K562 (cell line): ENCODE results near the gene LMF2.

Source experiments
- CTCF ChIP-seq, 3 experiments: IDR thresholded peaks in 2 of 3; conservative IDR thresholded peaks in 1 of 3; 2 replicates each; pipeline ENCODE4 v1.5.1; 2011 to 2012; ENCODE audit warnings: low read length in 3 of 3, mild to moderate bottlenecking in 3 of 3, control low read depth in 2 of 3, improper control_type of control experiment in 1 of 3, inconsistent platforms in 1 of 3, low read depth in 1 of 3, mixed read lengths in 1 of 3, moderate library complexity in 1 of 3; ENCODE audit not compliant: insufficient read depth in 2 of 3
- EP300 ChIP-seq: IDR thresholded peaks from 2 replicates; pipeline ENCODE4 v1.6.1; 2012; ENCODE audit warnings: low read length, improper control_type of control experiment
- FOXA1 ChIP-seq: fragments of 450-650 bp; IDR thresholded peaks from 2 replicates; pipeline ENCODE4 v1.6.1; 2016; ENCODE audit warnings: mild to moderate bottlenecking, borderline replicate concordance
- TAF1 ChIP-seq: IDR thresholded peaks from 2 replicates; pipeline ENCODE4 v1.6.1; 2011; ENCODE audit warnings: mild to moderate bottlenecking, low read length, moderate library complexity; ENCODE audit not compliant: insufficient read depth, control insufficient read depth, severe bottlenecking; ENCODE audit errors: extremely low read depth
- TF ChIP-seq, protein P1 (sequence below): fragments of 450-650 bp; IDR thresholded peaks from 2 replicates; pipeline ENCODE4 v1.6.1; 2016; ENCODE audit warnings: mild to moderate bottlenecking, moderate library complexity

DNA sequence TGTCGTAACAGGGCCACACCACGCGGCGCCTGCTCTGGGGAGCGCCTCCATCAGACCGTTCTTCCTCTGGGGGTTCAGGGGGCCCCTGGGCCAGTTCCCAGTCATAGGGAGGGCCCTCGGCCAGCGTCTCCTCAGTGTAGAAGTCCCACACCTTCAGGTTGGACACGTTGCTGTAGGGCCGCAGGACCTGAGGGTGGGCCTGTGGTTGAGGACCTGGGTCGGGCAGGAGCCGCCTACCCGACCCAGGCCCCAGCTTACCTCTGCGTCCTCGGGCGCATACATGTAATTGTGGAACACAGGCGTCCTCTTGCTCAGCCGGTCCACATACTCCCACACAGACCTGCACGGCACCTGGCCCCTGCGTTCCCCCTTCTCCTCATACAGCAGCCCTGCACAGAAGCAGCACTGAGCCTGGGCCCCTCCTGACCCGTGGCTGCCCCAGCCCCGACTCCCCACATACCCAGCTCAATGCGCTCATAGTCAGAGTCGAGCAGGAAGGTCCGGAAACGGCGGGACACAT is 52.9 kb downstream of the LMF2 start:
- TF ChIP-seq CTCF (IDR thresholded peaks at IDR 0.05 in 2 of 3, conservative IDR thresholded peaks at IDR 0.05 in 1 of 3; ENCODE audit: insufficient read depth in 2 of 3, low read depth in 1 of 3, low read length in 3 of 3) (no peak), TAF1 (no peak), EP300 (no peak), FOXA1 (no peak)
- TF ChIP-seq, protein P1, sequence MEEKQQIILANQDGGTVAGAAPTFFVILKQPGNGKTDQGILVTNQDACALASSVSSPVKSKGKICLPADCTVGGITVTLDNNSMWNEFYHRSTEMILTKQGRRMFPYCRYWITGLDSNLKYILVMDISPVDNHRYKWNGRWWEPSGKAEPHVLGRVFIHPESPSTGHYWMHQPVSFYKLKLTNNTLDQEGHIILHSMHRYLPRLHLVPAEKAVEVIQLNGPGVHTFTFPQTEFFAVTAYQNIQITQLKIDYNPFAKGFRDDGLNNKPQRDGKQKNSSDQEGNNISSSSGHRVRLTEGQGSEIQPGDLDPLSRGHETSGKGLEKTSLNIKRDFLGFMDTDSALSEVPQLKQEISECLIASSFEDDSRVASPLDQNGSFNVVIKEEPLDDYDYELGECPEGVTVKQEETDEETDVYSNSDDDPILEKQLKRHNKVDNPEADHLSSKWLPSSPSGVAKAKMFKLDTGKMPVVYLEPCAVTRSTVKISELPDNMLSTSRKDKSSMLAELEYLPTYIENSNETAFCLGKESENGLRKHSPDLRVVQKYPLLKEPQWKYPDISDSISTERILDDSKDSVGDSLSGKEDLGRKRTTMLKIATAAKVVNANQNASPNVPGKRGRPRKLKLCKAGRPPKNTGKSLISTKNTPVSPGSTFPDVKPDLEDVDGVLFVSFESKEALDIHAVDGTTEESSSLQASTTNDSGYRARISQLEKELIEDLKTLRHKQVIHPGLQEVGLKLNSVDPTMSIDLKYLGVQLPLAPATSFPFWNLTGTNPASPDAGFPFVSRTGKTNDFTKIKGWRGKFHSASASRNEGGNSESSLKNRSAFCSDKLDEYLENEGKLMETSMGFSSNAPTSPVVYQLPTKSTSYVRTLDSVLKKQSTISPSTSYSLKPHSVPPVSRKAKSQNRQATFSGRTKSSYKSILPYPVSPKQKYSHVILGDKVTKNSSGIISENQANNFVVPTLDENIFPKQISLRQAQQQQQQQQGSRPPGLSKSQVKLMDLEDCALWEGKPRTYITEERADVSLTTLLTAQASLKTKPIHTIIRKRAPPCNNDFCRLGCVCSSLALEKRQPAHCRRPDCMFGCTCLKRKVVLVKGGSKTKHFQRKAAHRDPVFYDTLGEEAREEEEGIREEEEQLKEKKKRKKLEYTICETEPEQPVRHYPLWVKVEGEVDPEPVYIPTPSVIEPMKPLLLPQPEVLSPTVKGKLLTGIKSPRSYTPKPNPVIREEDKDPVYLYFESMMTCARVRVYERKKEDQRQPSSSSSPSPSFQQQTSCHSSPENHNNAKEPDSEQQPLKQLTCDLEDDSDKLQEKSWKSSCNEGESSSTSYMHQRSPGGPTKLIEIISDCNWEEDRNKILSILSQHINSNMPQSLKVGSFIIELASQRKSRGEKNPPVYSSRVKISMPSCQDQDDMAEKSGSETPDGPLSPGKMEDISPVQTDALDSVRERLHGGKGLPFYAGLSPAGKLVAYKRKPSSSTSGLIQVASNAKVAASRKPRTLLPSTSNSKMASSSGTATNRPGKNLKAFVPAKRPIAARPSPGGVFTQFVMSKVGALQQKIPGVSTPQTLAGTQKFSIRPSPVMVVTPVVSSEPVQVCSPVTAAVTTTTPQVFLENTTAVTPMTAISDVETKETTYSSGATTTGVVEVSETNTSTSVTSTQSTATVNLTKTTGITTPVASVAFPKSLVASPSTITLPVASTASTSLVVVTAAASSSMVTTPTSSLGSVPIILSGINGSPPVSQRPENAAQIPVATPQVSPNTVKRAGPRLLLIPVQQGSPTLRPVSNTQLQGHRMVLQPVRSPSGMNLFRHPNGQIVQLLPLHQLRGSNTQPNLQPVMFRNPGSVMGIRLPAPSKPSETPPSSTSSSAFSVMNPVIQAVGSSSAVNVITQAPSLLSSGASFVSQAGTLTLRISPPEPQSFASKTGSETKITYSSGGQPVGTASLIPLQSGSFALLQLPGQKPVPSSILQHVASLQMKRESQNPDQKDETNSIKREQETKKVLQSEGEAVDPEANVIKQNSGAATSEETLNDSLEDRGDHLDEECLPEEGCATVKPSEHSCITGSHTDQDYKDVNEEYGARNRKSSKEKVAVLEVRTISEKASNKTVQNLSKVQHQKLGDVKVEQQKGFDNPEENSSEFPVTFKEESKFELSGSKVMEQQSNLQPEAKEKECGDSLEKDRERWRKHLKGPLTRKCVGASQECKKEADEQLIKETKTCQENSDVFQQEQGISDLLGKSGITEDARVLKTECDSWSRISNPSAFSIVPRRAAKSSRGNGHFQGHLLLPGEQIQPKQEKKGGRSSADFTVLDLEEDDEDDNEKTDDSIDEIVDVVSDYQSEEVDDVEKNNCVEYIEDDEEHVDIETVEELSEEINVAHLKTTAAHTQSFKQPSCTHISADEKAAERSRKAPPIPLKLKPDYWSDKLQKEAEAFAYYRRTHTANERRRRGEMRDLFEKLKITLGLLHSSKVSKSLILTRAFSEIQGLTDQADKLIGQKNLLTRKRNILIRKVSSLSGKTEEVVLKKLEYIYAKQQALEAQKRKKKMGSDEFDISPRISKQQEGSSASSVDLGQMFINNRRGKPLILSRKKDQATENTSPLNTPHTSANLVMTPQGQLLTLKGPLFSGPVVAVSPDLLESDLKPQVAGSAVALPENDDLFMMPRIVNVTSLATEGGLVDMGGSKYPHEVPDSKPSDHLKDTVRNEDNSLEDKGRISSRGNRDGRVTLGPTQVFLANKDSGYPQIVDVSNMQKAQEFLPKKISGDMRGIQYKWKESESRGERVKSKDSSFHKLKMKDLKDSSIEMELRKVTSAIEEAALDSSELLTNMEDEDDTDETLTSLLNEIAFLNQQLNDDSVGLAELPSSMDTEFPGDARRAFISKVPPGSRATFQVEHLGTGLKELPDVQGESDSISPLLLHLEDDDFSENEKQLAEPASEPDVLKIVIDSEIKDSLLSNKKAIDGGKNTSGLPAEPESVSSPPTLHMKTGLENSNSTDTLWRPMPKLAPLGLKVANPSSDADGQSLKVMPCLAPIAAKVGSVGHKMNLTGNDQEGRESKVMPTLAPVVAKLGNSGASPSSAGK = no peak
